Rectal smooth muscle tissue (tissue), 1 donor: ENCODE measurements around the gene SHISA4.
"Not testable (repeated sequence)": the region's sequence is repeated elsewhere in the genome, so short reads cannot be mapped to it uniquely, and the experiment has no call there.

ENCODE experiments used
- H3K27ac ChIP-seq: one replicate; pipeline ENCODE4 v1.7.0; 2013; ENCODE audit warnings: low read depth, low read length, inconsistent platforms
- H3K27me3 ChIP-seq: one replicate; pipeline ENCODE4 v1.7.0; 2013; ENCODE audit warnings: low read length; ENCODE audit not compliant: control insufficient read depth, insufficient read depth
- H3K36me3 ChIP-seq: one replicate; pipeline ENCODE4 v1.7.0; 2013; ENCODE audit warnings: low read length; ENCODE audit not compliant: control insufficient read depth, insufficient read depth
- H3K4me1 ChIP-seq: one replicate; pipeline ENCODE4 v1.7.0; 2013; ENCODE audit warnings: low read length; ENCODE audit not compliant: control insufficient read depth, insufficient read depth
- H3K4me3 ChIP-seq: one replicate; pipeline ENCODE4 v1.7.0; 2013; ENCODE audit warnings: low read length
- H3K9ac ChIP-seq: one replicate; pipeline ENCODE4 v1.7.0; 2013; ENCODE audit warnings: low read length

SHISA4 gene

DNA sequence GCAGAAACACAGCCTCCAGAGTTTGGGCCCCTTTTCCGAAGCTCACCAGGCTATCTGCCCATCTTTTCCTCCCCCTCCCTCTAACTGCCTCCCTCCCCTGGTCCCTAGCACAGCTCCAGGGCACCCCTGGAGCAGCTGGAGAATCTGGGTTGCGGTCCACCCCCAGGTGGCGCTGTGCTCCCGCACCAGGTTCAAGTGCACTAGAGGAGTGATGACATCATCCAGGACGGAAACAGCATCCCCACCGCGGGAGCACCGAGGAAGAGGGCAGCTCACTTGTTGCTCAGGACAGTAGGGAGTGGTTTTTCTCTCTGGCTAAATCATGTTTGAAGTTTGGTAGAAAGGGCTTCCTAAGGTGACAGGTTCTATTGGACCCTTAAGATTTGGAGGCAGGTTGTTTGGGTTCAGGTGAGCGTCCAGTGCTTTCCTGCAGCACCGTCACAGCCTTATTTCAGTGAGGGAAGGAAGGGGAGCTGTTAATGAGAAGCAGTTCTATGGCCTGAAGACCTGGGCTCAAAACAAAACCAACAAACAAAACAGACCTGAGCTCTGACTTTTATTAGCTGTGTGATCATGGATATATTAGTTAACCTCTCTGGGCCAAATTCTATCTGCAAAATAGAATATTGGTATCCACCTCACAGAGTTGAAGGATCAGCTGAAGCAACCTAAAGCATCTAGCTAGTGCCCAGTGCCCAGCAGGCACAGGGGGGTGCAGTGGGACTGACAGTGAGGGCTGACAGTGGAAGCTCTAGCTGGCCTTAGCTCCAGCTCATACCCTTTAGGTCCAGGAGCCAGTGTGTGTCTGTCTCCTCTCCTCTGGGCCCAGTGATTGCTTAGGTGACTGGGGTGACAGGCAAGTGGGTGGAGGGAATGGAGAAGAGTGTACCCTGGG is 7.5 kb downstream of the SHISA4 start:
- no peak overlapping the region for H3K9ac ChIP-seq
- peaks cover 9% of the 10 kb centered on the region for H3K36me3 ChIP-seq
- peak overlapping the region; percentile 86 for H3K27ac ChIP-seq
- no peak overlapping the region for H3K4me3 ChIP-seq
- peaks cover 44% of the 10 kb centered on the region for H3K4me1 ChIP-seq
- no peaks in the 10 kb centered on the region for H3K27me3 ChIP-seq

DNA sequence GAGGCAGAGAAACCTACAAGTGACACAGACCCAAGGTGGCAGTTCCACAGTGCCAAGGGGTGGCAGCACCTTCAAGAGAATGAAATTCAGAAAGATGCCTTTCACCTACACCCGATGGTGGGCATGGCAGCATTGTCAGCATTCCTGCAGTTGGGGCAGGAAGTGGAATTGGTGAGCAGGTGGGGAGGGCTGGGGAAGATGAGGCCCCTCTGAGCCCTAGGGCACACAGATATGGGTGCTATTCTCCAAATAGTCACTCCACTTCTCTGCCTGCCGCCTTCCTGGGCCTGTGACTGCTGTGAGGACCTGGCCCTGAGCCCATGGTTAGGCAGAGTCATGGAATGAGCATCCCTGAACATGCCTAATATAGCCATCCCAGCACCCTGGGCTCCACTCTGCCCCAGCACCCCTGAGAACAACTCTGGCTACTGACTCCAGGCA is 8.3 kb downstream of the SHISA4 start:
- Histone ChIP-seq H3K36me3 (peaks cover 9% of the 10 kb centered on the region), H3K9ac (no peak overlapping the region), H3K27ac (peak overlapping the region; percentile 86), H3K4me3 (no peak overlapping the region), H3K27me3 (no peaks in the 10 kb centered on the region), H3K4me1 (peaks cover 44% of the 10 kb centered on the region)

DNA sequence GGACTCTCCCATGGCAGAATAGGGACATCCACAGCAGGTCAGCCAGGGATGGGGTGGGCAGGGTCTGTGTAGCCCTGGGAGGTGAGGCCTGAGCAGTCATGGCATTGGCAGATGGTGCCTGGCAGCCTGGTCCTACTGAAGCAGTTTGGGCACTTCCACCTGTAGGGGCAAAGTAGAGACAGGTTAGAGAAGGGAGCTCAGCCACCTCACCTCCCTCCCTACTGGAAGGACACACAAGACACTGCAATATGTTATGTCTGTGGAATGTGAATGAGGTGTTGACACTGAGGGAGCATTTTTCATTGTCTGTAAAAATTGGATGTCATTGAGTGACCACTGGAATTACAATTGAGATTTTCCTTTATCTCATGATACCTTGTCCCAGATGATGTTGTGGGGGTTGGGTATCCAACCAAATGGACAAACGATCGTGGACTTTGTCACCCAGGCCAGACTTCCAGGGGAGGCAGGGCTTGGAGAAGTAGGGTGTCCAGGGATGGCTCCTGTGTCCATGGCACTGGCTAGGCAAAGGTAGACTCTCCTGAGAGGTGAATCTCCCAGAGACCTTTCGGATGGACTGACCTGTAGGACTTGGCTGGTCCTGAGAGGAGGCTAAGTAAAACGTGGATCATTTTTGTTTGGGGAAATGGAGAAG is 9.7 kb downstream of the SHISA4 start:
- peak overlapping the region; percentile 86 for H3K27ac ChIP-seq
- H3K4me1 ChIP-seq, result peaks cover 50% of the 10 kb centered on the region
- H3K36me3 ChIP-seq, result peaks cover 9% of the 10 kb centered on the region
- H3K27me3 ChIP-seq, result no peaks in the 10 kb centered on the region
- H3K4me3 ChIP-seq, result no peak overlapping the region
- no peak overlapping the region for H3K9ac ChIP-seq

DNA sequence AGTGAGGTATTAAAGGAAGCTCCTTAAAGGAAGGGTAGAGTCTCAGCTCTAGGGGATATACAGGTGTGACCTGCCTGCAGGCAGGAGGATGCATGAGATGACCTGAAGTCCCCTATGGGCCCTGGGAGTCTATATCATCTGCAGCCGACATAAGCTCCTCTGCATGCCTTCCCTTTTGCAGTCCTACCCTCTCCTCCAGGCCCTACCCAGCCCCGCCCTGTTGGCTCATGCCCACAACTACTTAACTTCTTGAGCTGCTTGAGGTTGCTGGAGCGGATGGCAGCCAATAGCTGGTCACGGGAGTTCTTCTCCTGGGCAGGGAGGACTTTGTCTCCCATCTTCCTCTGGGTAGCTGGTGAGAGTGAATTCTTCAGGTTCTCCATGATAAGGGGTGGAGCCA is 10.3 kb downstream of the SHISA4 start:
- Histone ChIP-seq H3K36me3 (peaks cover 9% of the 10 kb centered on the region), H3K4me3 (no peak overlapping the region), H3K9ac (no peak overlapping the region), H3K27me3 (no peaks in the 10 kb centered on the region), H3K4me1 (peaks cover 55% of the 10 kb centered on the region), H3K27ac (peak overlapping the region; percentile 86)

DNA sequence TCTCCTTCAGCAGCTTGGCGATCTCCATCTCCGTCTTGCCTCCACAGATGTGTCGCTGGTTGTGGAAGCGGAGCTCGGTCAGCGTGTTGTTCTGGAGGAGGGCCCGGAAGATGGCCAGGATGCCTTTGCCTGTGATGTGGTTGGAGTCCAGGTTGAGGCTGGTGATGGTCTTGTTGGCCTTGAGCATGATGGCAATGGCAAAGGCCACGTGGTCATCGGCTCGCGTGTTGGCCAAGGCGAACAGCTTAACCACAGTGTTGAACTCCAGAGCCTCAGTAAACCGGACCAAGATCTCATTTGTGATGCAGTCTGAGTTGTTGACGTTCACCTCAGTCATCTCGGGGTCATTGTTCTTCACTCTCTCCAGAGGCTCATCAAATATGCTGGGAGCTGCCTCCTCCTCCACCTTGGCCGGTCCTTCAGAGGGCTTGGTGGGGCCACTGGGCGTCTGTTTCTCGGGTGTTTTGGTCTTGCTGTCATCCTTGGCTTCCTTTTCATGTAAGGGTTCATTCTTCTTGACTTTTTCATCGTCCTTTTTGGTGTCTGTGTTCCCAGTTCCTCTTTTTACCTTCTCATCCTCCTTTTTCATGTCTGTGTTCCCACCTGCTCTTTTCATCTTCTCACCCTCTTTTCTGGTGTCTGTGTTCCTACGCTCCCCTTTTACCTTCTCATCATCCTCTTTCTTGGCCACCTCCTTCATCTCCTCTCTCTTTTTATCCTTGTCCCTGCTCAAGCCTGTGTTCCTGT is 11.2 kb downstream of the SHISA4 start:
- H3K4me1 ChIP-seq, result peaks cover 60% of the 10 kb centered on the region
- peaks cover 9% of the 10 kb centered on the region for H3K36me3 ChIP-seq
- H3K4me3 ChIP-seq, result no peak overlapping the region
- peak overlapping the region; percentile 86 for H3K27ac ChIP-seq
- no peaks in the 10 kb centered on the region for H3K27me3 ChIP-seq
- H3K9ac ChIP-seq, result no peak overlapping the region

DNA sequence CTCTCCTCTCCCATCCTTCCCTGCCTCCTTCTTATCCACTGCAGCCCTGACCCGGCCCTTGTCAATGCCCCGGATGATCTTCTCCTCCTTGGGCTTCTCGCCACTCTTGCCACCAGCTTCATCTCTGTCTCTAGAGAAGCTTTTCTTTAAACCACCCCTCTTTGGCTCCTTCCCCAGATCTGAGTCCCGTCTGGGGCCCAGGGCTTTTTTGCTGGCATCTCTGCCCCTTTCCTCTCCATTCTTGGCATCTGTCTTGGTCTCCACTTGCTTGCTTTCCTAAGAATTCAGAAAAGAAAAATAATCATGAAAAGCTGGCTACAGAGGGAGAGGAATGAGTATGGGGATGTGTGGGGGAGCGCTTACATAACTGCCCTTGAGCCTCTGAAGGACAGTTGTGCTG is 11.8 kb downstream of the SHISA4 start:
- Histone ChIP-seq H3K36me3 (peaks cover 9% of the 10 kb centered on the region), H3K27ac (peak overlapping the region; percentile 86), H3K9ac (no peak overlapping the region), H3K27me3 (no peaks in the 10 kb centered on the region), H3K4me1 (peaks cover 66% of the 10 kb centered on the region), H3K4me3 (no peak overlapping the region)

DNA sequence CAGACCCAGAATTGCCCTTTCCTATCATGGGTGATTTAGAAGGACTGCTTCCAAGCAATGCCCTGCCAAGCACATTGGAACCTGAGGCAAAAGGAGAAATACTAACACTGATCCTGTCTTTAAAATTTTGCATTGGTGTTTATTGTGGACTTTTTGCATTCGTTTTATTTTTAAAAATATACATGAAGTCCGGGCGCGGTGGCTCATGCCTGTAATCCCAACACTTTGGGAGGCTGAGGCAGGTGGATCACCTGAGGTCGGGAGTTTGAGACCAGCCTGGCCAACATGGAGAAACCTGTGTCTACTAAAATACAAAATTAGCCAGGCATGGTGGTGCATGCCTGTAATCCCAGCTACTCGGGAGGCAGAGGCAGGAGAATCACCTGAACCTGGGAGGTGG is 12.3 kb downstream of the SHISA4 start:
- Histone ChIP-seq H3K4me1 (peaks cover 72% of the 10 kb centered on the region), H3K27ac (peak overlapping the region; percentile 86)

DNA sequence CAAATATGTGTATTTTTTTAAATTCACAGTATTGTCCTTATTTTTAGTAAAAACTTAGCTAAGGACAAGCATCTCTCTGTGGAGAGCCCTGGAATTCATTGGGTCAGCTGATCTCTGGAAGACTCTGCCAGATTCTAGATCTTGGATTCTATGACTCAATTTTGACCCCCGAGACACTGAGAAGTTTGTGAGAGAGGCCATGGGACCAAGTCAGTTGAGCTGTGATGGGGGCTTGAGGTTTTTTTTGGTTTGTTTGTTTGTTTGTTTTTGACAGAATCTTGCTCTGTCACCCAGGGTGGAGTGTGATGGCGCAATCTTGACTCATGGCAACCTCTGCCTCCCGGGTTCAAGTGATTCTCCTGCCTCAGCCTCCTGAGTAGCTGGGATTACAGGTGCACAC is 13.5 kb downstream of the SHISA4 start:
- Histone ChIP-seq H3K4me3 (no peak overlapping the region), H3K4me1 (peaks cover 71% of the 10 kb centered on the region), H3K27ac (peak overlapping the region; percentile 97), H3K9ac (no peak overlapping the region), H3K36me3 (peaks cover 9% of the 10 kb centered on the region), H3K27me3 (no peaks in the 10 kb centered on the region)

More for the DNA sequence above, 12.3 kb downstream of the SHISA4 start:
- not testable (repeated sequence) for H3K36me3 ChIP-seq, H3K9ac ChIP-seq, H3K27me3 ChIP-seq, H3K4me3 ChIP-seq

DNA sequence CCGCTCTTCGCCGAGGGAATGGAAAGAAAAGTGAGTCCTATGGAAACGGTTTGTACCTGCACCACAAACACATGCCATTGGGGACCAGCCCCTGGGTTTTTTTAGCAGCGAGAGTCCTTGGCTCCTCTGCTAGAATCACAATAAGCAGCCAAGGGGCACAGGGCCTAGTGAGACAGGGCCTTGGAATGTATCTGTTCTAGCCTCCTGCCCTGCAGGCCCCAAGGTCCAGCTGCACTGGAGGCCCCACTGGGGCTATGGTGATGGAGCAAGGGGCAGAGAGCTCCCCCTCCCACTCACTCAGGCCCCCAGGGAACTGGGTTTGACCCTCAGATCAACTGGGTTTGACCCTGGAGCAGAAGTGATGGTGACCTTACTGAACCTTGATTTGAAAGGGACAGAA is 14.4 kb downstream of the SHISA4 start:
- H3K4me3 ChIP-seq, result no peak overlapping the region
- peaks cover 4% of the 10 kb centered on the region for H3K36me3 ChIP-seq
- H3K27ac ChIP-seq, result peak overlapping the region; percentile 97
- H3K4me1 ChIP-seq, result peaks cover 71% of the 10 kb centered on the region
- no peak overlapping the region for H3K9ac ChIP-seq
- no peaks in the 10 kb centered on the region for H3K27me3 ChIP-seq

DNA sequence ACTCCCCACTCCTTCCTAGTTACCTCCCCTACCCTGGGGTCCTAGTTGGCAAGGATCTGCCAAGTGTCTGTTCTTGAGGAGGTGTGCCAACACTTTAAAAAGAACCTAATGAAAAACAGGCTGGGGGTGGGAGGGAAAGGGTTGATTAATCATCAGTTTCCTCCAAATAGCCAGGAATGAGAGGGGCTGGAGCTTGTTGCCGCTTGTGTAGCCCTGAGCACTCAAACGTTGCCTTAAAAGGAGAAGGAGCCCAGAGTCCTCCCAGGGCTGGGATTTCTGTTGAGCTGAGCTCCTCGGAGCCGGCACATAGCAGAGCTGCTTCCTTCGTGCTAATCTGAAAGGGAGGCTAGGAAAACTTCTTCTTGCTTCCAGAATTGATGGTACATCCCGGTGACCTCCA is 15.9 kb downstream of the SHISA4 start:
- no peak overlapping the region for H3K4me3 ChIP-seq
- H3K27ac ChIP-seq, result peak overlapping the region; percentile 97
- H3K36me3 ChIP-seq, result peaks cover 3% of the 10 kb centered on the region
- peak overlapping the region; percentile 16 for H3K9ac ChIP-seq
- H3K4me1 ChIP-seq, result peaks cover 75% of the 10 kb centered on the region
- no peaks in the 10 kb centered on the region for H3K27me3 ChIP-seq

DNA sequence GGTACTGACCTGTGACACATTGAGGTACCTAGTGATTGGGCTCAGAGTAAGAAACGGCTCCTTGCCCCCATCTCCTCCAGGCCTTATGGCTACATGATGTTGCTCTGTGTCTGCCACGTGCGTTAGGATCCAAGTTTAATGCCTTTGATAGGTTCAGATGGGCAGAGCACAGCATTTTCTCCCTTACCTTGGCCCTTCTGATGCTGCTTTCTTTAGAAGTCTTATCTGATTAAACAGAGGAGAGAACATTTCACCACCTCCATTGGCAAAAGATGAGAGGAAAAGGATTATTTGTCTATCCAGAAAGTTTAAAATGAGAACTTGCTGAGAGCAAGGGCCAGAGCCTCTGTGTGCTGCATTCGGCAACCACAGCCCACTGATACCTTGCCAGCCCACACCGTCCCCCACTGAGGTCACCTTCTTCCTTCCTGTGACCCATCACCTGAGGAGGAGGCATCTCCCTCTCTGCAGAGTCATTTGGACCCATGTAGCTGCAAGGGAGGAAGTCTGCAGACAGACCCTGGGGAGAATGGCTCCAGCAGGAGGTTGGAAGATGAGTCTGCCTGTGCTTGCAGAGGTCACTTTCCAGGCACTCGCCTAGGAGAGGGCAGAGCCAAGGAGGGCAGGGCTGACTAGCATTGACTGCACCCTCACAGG is 16.7 kb downstream of the SHISA4 start:
- peak overlapping the region; percentile 97 for H3K27ac ChIP-seq
- no peaks in the 10 kb centered on the region for H3K36me3 ChIP-seq
- H3K9ac ChIP-seq, result peak overlapping the region; percentile 16
- peaks cover 74% of the 10 kb centered on the region for H3K4me1 ChIP-seq
- no peaks in the 10 kb centered on the region for H3K27me3 ChIP-seq
- peak overlapping the region; percentile 9 for H3K4me3 ChIP-seq

DNA sequence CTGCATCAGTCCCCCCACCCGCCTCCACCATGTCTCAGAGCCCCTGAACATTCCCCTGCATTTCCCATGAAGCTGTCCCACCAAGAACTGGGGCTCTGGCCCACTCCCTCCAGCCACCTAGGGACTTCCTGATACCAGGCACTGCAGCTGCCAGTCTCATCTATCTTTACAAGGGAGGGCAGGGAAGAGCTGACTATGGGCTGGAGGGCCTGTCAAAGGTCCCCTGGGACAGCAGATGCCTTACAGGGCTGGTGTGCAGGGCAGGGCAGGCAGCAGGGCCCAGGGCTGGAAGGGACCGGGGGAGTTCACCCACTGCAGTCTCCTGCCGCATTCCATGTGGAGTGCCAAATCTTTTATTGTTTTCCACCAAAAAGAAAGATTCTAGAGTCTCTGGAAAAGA is 17.6 kb downstream of the SHISA4 start:
- H3K9ac ChIP-seq, result no peak overlapping the region
- H3K27ac ChIP-seq, result peak overlapping the region; percentile 97

More for the DNA sequence above, 17.6 kb downstream of the SHISA4 start:
- H3K36me3 ChIP-seq, result no peaks in the 10 kb centered on the region
- H3K27me3 ChIP-seq, result no peaks in the 10 kb centered on the region
- peaks cover 73% of the 10 kb centered on the region for H3K4me1 ChIP-seq
- no peak overlapping the region for H3K4me3 ChIP-seq
